MCF 10A (cell line): ENCODE data around the gene YTHDF1. TPM values are rescaled to one million over a fixed set of nuclear protein-coding genes. Genes with fewer than 3 reads are reported as not detected.
A peak's percentile ranks its signal among the peaks of the same experiment; 100 is the strongest.

ENCODE experiments used
- BruUV-seq: library from RNA; stranded (reverse); fragments of 400-500 nt; replicated peaks from 2 replicates; lab custom pipeline; 2021; lab: Mats Ljungman, UMichigan
- CTCF ChIA-PET: fragments of 300-600 bp; sonication (Branson Sonifier 250); formaldehyde crosslinking; extraction: SDS; loops from one replicate; lab custom pipeline; 2021; ENCODE audit warnings: antibody characterized with exemption, inconsistent platforms; lab: Yijun Ruan, JAX
- POLR2A ChIA-PET: fragments of 300-600, 350-650 bp; sonication (Branson Sonifier 250); formaldehyde crosslinking; extraction: SDS; loops from one replicate; lab custom pipeline; 2020; ENCODE audit warnings: antibody characterized with exemption, inconsistent platforms; lab: Yijun Ruan, JAX
- DNase-seq: peaks from one replicate; pipeline ENCODE4 v3.0.0-alpha.2; 2018; ENCODE audit not compliant: unreplicated experiment
- H3K27ac Mint-ChIP-seq: one replicate; pipeline ENCODE4 v1.8.0; 2022; ENCODE audit warnings: mild to moderate bottlenecking, low read depth, mixed read lengths; ENCODE audit not compliant: unreplicated experiment
- H3K27me3 Mint-ChIP-seq: one replicate; pipeline ENCODE4 v1.8.0; 2022; ENCODE audit warnings: mixed read lengths; ENCODE audit not compliant: insufficient read depth, unreplicated experiment
- H3K36me3 Mint-ChIP-seq: one replicate; pipeline ENCODE4 v1.8.0; 2022; ENCODE audit warnings: mild to moderate bottlenecking, moderate library complexity, mixed read lengths; ENCODE audit not compliant: insufficient read depth, unreplicated experiment
- H3K4me1 Mint-ChIP-seq: one replicate; pipeline ENCODE4 v1.8.0; 2022; ENCODE audit warnings: mixed read lengths; ENCODE audit not compliant: insufficient read depth, unreplicated experiment
- H3K4me3 Mint-ChIP-seq: one replicate; pipeline ENCODE4 v1.8.0; 2022; ENCODE audit warnings: mild to moderate bottlenecking, moderate library complexity, mixed read lengths; ENCODE audit not compliant: unreplicated experiment
- H3K9me3 Mint-ChIP-seq: one replicate; pipeline ENCODE4 v1.8.0; 2022; ENCODE audit warnings: mixed read lengths; ENCODE audit not compliant: unreplicated experiment
- intact Hi-C: fragments of 100-400 bp; cut with micrococcal nuclease; formaldehyde crosslinking; loops from 2 replicates; pipeline ENCODE4 v1.14.1; 2022
- total RNA-seq: library from RNA; stranded (reverse); gene quantifications from 2 replicates; pipeline ENCODE4 v1.2.3, GENCODE V29; 2022
- TF ChIP-seq, protein P1 (sequence below): fragments of 200-600 bp; IDR thresholded peaks from one replicate; pipeline ENCODE4 v1.8.0; 2022; ENCODE audit warnings: antibody characterized with exemption, mild to moderate bottlenecking; ENCODE audit not compliant: unreplicated experiment

YTHDF1 gene
- total RNA-seq, 1 experiment from 2014 or later, result 49.5 TPM

DNA sequence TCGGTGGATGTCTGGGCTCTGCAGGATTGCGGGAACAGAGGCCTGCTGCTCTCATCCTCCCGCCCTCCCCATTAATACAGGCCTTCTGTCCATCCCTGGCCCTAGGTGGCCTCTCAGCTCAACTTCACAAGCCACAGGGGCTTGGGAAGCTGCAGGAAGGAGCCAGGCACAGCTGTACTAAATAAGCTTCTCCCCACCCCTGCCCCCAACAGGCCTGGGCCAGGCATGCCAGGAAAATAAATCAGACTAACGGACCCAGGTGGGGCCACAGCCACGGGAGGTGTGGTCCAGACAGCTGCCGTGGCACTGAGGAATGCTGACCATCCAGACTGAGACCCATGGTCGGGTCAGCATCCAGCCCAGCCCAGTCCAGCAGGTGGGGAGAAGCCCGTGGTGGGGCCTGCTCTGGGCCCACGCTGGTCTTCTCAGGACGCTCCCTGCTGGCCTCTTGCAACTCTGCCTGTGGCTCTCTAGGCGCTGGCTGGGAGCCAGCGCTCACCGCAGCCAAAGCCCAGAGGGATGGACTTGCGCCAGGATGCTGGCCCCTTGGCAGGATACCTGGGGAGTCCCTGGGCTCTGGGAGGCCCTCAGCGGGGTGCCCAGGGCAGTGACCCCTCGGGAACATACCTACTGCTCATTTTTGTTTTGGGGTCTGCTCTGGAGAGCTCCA is 8.6 kb upstream of the YTHDF1 start:
- Mint-ChIP-seq H3K27me3 (peaks cover 26% of the 10 kb centered on the region), H3K4me1 (peaks cover 9% of the 10 kb centered on the region), H3K4me3 (no peak overlapping the region), H3K36me3 (no peaks in the 10 kb centered on the region), H3K9me3 (no peaks in the 10 kb centered on the region), H3K27ac (no peak overlapping the region)
- TF ChIP-seq, protein P1, sequence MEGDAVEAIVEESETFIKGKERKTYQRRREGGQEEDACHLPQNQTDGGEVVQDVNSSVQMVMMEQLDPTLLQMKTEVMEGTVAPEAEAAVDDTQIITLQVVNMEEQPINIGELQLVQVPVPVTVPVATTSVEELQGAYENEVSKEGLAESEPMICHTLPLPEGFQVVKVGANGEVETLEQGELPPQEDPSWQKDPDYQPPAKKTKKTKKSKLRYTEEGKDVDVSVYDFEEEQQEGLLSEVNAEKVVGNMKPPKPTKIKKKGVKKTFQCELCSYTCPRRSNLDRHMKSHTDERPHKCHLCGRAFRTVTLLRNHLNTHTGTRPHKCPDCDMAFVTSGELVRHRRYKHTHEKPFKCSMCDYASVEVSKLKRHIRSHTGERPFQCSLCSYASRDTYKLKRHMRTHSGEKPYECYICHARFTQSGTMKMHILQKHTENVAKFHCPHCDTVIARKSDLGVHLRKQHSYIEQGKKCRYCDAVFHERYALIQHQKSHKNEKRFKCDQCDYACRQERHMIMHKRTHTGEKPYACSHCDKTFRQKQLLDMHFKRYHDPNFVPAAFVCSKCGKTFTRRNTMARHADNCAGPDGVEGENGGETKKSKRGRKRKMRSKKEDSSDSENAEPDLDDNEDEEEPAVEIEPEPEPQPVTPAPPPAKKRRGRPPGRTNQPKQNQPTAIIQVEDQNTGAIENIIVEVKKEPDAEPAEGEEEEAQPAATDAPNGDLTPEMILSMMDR, result peak; percentile 14
- ChIA-PET POLR2A (interaction anchor here (0.7 to 3.3 kb wide), 8 partner anchors 8 to 297 kb away, joined by 3 to 14 read pairs (median 4); partner anchors contain the start of gene ARFGAP1), CTCF (interaction anchor here (0.6 to 4.9 kb wide), 43 partner anchors 10 to 1020 kb away, joined by 3 to 115 read pairs (median 9); partner anchors contain the start of genes ARFGAP1, BIRC7, NKAIN4 and PPDPF)
- peak; percentile 80 for DNase-seq
- BruUV-seq, result no TSS peak
- intact Hi-C loops, result no loop called here

GRCh38 chr20:63223826-63224207 is 7.9 kb upstream of the YTHDF1 start:
- no peaks in the 10 kb centered on the region for H3K36me3 Mint-ChIP-seq
- no peak overlapping the region for H3K27ac Mint-ChIP-seq
- peaks cover 19% of the 10 kb centered on the region for H3K27me3 Mint-ChIP-seq
- TF ChIP-seq, protein P1, result no peak
- no peak for DNase-seq
- CTCF ChIA-PET, result interaction anchor here (0.6 to 4.9 kb wide), 70 partner anchors 11 to 571 kb away, joined by 3 to 115 read pairs (median 5); partner anchors contain the start of genes ARFGAP1, BIRC7, NKAIN4 and PPDPF
- intact Hi-C loops, result loop anchor here (2.0 kb wide), 1 partner anchor 157 kb away; no protein-coding TSS in a partner anchor
- H3K4me3 Mint-ChIP-seq, result no peak overlapping the region
- POLR2A ChIA-PET, result interaction anchor here (0.7 to 3.3 kb wide), 6 partner anchors 9 to 351 kb away, joined by 3 to 14 read pairs (median 4); no protein-coding TSS in a partner anchor
- no peaks in the 10 kb centered on the region for H3K9me3 Mint-ChIP-seq
- BruUV-seq, result no TSS peak
- H3K4me1 Mint-ChIP-seq, result peaks cover 9% of the 10 kb centered on the region

DNA sequence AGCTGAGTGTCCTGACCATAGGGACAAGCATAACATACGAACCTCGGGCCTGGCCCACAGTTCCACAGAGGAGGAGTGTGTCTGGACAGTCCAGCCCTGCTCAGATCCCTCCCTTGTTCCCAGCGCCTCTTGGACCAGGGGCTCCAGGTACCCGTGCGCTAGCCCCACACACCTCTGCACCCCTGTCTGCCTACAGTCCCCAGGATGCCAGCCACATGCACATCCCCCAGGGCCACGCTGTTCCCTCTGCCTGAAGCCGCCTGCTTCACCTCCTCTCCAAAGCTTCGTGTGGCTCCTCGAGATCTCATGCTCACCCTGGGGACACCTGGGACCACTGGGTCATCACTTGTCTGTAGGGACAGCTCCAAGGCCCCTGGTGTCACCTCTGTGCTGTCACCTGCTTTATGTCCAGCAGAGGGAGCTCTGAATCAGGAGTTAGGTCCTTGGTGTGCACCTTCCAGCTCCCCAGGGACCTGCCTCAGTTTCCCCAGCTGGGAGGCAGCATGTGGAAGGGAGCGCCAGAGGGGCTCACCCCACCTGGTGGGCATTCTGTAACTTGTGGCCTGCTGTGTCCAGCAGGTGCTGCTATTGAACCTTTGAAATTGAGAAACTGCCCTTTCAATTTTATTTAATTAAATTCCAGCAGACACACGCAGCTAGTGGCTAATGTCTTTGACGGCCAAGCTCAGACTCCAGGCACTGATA is 7.3 kb upstream of the YTHDF1 start:
- intact Hi-C loops, result loop anchor here (2.0 kb wide), 1 partner anchor 158 kb away; no protein-coding TSS in a partner anchor
- BruUV-seq, result no TSS peak
- H3K27me3 Mint-ChIP-seq, result peaks cover 17% of the 10 kb centered on the region
- no peak overlapping the region for H3K4me3 Mint-ChIP-seq
- peak; percentile 57 for DNase-seq
- H3K9me3 Mint-ChIP-seq, result no peaks in the 10 kb centered on the region
- no peaks in the 10 kb centered on the region for H3K36me3 Mint-ChIP-seq
- POLR2A ChIA-PET, result interaction anchor here (0.6 to 3.3 kb wide), 6 partner anchors 8 to 350 kb away, joined by 3 to 14 read pairs (median 3); no protein-coding TSS in a partner anchor
- CTCF ChIA-PET, result interaction anchor here (0.6 to 4.9 kb wide), 72 partner anchors 11 to 570 kb away, joined by 3 to 115 read pairs (median 5); partner anchors contain the start of genes ARFGAP1, BIRC7, NKAIN4 and YTHDF1
- peaks cover 9% of the 10 kb centered on the region for H3K4me1 Mint-ChIP-seq
- no peak overlapping the region for H3K27ac Mint-ChIP-seq
- TF ChIP-seq, protein P1, result peak; percentile 83
